Tibial nerve (tissue), 3 donors: ENCODE results near the gene CFAP99.

Source experiments
- POLR2A ChIP-seq, 2 donors: fragments of 450-650 bp; IDR thresholded peaks; one replicate each; pipeline ENCODE4 v1.6.1; 2017; ENCODE audit warnings: antibody characterized with exemption in 2 of 2, mild to moderate bottlenecking in 2 of 2, moderate library complexity in 2 of 2
- TF ChIP-seq, protein P1 (sequence below), 5 experiments: fragments of 200-600 bp in 3 of 5; fragments of 450-650 bp in 2 of 5; sonication (generic) in 3 of 5; IDR thresholded peaks; one replicate each; pipeline ENCODE4 v1.5.1; 2016 to 2019; ENCODE audit warnings: antibody characterized with exemption in 5 of 5, mild to moderate bottlenecking in 3 of 5, moderate library complexity in 2 of 5

DNA sequence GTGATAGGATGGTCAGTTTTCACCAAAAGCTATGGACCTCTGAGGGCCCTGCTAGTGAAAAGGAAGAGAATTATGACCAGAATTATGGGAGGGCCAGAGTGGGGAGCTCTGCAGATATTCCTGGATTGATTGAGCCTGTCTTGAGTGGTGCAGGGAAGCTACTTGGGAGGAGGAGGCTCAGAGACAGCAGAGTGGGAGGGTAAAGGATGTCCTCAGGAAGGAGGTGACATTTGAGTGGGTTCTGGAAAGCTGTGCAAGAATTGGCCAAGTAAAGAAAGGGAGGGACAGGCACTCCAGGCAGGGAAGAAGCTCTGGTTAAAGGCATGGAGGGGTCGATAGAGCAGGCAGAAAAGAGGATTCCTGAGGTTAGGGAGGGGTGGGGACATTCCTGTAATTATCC is 74.2 kb downstream of the CFAP99 start:
- TF ChIP-seq, protein P1, sequence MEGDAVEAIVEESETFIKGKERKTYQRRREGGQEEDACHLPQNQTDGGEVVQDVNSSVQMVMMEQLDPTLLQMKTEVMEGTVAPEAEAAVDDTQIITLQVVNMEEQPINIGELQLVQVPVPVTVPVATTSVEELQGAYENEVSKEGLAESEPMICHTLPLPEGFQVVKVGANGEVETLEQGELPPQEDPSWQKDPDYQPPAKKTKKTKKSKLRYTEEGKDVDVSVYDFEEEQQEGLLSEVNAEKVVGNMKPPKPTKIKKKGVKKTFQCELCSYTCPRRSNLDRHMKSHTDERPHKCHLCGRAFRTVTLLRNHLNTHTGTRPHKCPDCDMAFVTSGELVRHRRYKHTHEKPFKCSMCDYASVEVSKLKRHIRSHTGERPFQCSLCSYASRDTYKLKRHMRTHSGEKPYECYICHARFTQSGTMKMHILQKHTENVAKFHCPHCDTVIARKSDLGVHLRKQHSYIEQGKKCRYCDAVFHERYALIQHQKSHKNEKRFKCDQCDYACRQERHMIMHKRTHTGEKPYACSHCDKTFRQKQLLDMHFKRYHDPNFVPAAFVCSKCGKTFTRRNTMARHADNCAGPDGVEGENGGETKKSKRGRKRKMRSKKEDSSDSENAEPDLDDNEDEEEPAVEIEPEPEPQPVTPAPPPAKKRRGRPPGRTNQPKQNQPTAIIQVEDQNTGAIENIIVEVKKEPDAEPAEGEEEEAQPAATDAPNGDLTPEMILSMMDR (IDR thresholded peaks at IDR 0.05): no peak
- TF ChIP-seq POLR2A (IDR thresholded peaks at IDR 0.05): no peak
